Activated T-helper 1 cell treated with anti-CD3 and anti-CD28 coated beads, Interleukin-12 subunit alpha, Interleukin-12 subunit beta, Interleukin-2, Interleukin-4 antibody, amounts not matched to agents 30 ng/mL and 10 ng/mL and 1 ng/mL, durations not matched to agents 14 hours and 24 hours and 36 hours (primary cell): ENCODE results near the gene PCF11. TPM values are rescaled to one million over a fixed set of nuclear protein-coding genes. Genes with fewer than 3 reads are reported as not detected.
"Not testable (repeated sequence)": the region's sequence is repeated elsewhere in the genome, so short reads cannot be mapped to it uniquely, and the experiment has no call there.

Source experiments
- DNase-seq: peaks from one replicate; pipeline ENCODE4 v3.0.0; 2021; ENCODE audit warnings: low spot score
- H3K27ac Mint-ChIP-seq: one replicate; pipeline ENCODE4 v1.8.0; 2021; ENCODE audit warnings: mild to moderate bottlenecking, mixed read lengths
- H3K27me3 Mint-ChIP-seq: one replicate; pipeline ENCODE4 v1.8.0; 2022; ENCODE audit warnings: mild to moderate bottlenecking, moderate library complexity, mixed read lengths; ENCODE audit not compliant: insufficient read depth
- H3K36me3 Mint-ChIP-seq: one replicate; pipeline ENCODE4 v1.8.0; 2021; ENCODE audit warnings: low read depth, mixed read lengths
- H3K4me1 Mint-ChIP-seq: one replicate; pipeline ENCODE4 v1.8.0; 2021; ENCODE audit warnings: low read depth, mixed read lengths
- H3K4me3 Mint-ChIP-seq: one replicate; pipeline ENCODE4 v1.8.0; 2021; ENCODE audit warnings: mild to moderate bottlenecking, moderate library complexity, mixed read lengths
- H3K9me3 Mint-ChIP-seq: one replicate; pipeline ENCODE4 v1.8.0; 2021; ENCODE audit warnings: mixed read lengths
- intact Hi-C: fragments of 100-400 bp; cut with micrococcal nuclease; formaldehyde crosslinking; loops from one replicate; pipeline ENCODE4 v1.15.1; 2024
- total RNA-seq: library from RNA; stranded (reverse); gene quantifications from 2 replicates; pipeline ENCODE4 v1.2.3, GENCODE V29; 2022

The PCF11 gene
- total RNA-seq, 1 donor from 2014 or later, result 62.8 TPM

GRCh38 chr11:83187465-83187864 is 30.5 kb downstream of the PCF11 start:
- intact Hi-C loops, result no loop called here
- peaks cover 36% of the 10 kb centered on the region for H3K36me3 Mint-ChIP-seq
- no peak overlapping the region for H3K4me3 Mint-ChIP-seq
- DNase-seq, result no peak
- H3K27me3 Mint-ChIP-seq, result no peaks in the 10 kb centered on the region
- peaks cover 14% of the 10 kb centered on the region for H3K4me1 Mint-ChIP-seq
- no peaks in the 10 kb centered on the region for H3K9me3 Mint-ChIP-seq
- H3K27ac Mint-ChIP-seq, result no peak overlapping the region

DNA sequence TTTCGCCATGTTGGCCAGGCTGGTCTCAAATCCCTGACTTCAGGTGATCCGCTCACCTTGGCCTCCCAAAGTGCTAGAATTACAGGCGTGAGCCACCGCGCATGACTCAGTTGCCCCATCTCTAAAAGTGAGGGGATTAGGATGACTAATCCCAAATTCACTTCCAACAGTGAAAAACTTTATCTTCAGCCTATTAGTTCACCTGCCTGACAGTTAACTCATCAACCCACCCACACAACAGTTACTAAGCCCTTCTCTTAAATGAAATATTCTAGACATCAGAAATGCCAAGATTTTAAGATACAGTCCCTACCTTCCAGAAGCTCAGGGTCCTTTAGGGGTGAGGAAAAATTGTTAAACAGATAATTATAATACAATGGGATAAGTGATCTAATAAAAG is 34.6 kb downstream of the PCF11 start:
- peaks cover 37% of the 10 kb centered on the region for H3K4me1 Mint-ChIP-seq
- intact Hi-C loops, result loop anchor here (5.0 kb wide), 2 partner anchors 184 to 269 kb away; no protein-coding TSS in a partner anchor
- no peak for DNase-seq
- H3K9me3 Mint-ChIP-seq, result no peaks in the 10 kb centered on the region
- H3K36me3 Mint-ChIP-seq, result peaks cover 26% of the 10 kb centered on the region
- no peaks in the 10 kb centered on the region for H3K27me3 Mint-ChIP-seq
- H3K27ac Mint-ChIP-seq, result no peak overlapping the region
- H3K4me3 Mint-ChIP-seq, result peak overlapping the region; percentile 30

GRCh38 chr11:83191986-83192385 is 35.1 kb downstream of the PCF11 start:
- no peaks in the 10 kb centered on the region for H3K9me3 Mint-ChIP-seq
- H3K4me3 Mint-ChIP-seq, result peak overlapping the region; percentile 93
- H3K27me3 Mint-ChIP-seq, result no peaks in the 10 kb centered on the region
- H3K4me1 Mint-ChIP-seq, result peaks cover 40% of the 10 kb centered on the region
- DNase-seq, result no peak
- intact Hi-C loops, result loop anchor here (2.0 to 5.0 kb wide), 5 partner anchors 21 to 270 kb away; no protein-coding TSS in a partner anchor
- peak overlapping the region; percentile 94 for H3K27ac Mint-ChIP-seq
- peaks cover 21% of the 10 kb centered on the region for H3K36me3 Mint-ChIP-seq

DNA sequence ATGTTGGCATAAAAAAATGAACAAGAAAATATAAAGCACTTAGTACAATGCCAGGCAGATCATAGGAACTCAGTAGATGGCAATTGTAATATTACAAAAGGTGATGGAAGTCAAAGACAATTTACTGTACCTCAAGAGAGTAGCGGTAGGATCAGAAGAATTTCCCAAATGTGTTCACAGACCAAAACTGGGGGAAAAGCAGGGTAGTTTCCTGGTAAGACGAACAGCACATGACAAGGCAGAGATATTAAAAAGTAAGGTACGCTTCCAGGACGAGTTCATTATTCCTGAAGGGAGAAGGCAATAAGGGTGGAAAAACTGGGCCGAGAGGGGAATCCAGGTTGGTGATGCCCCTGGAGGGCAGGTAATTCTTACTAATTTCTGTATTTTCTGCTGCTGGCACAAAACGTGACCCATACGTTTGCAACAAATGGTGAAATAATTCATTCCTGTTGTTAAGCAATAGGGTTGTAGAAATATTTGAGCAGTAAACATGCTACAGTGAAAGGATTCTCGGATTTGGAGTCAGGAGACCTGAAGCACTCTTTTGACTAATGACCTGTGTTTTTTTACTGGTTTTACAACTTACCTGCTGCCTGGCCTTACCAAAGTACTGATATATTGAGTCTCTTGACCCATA is 35.8 kb downstream of the PCF11 start:
- Mint-ChIP-seq H3K27me3 (no peaks in the 10 kb centered on the region), H3K9me3 (no peaks in the 10 kb centered on the region), H3K36me3 (peaks cover 16% of the 10 kb centered on the region), H3K27ac (peak overlapping the region; percentile 94), H3K4me3 (peak overlapping the region; percentile 93), H3K4me1 (peaks cover 40% of the 10 kb centered on the region)
- intact Hi-C loops, result loop anchor here (1.0 to 5.0 kb wide), 11 partner anchors 22 to 291 kb away; partner anchors contain the start of gene DDIAS
- DNase-seq, result no peak

GRCh38 chr11:83193315-83194280 is 36.7 kb downstream of the PCF11 start, which contains the start of gene ANKRD42:
ANKRD42 (plus strand) TSS chr11:83193712; CDS start chr11:83194671, 959 bp downstream.
- Mint-ChIP-seq H3K4me3 (peak within 1 kb of the TSS; percentile 93), H3K36me3 (peaks cover 15% of the 10 kb centered on the region), H3K27me3 (no peaks in the 10 kb centered on the region), H3K27ac (peak within 1 kb of the TSS; percentile 94), H3K4me1 (peaks cover 40% of the 10 kb centered on the region), H3K9me3 (no peaks in the 10 kb centered on the region)
- peak; percentile 83 for DNase-seq
- intact Hi-C loops, result loop anchor here (1.0 to 5.0 kb wide), 12 partner anchors 23 to 292 kb away; partner anchors contain the start of gene DDIAS

DNA sequence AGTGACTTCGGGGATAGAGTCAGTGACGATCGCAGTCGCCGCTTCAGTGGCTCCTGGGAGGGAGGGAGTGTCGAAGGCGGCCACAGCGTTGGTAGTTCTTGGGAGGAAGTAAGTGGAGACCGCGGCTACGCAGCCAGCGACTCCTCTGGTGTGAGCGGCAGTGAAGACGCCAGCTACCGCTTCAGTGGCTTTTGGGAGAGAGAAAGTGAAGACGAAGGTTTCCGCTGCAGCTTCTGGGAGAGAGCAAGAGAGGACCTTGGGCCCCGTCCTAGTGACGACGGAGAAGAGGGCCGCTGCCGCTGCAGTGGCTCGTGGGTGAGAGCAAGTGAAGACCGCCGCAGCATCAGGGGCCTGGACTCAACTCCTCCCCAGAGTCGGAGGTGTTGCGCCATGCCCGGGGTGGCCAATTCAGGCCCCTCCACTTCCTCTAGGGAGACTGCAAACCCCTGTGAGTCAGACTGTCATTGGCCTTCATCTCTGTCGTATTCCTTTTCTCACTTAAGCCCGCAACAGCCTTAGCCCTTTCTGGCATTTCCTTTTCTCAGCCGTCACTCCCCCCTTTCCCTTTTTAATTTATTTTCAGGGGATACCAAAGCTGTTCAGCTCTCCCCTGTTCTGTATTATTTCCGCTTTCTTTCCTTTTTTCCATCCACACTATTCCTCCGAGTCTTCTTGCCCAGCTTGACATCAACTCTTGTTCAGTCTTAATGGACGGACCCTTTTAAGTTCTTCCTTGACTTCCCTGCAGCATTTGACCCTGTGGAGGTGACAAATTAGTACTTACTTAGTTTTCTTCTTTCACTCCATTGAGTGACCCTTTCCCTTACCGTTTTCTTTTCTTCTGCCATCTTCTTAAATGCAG is 37.6 kb downstream of the PCF11 start:
- DNase-seq, result peak; percentile 51
- intact Hi-C loops, result loop anchor here (1.0 to 5.0 kb wide), 3 partner anchors 122 to 272 kb away; no protein-coding TSS in a partner anchor
- Mint-ChIP-seq H3K36me3 (peaks cover 15% of the 10 kb centered on the region), H3K4me3 (peak overlapping the region; percentile 93), H3K4me1 (peaks cover 40% of the 10 kb centered on the region), H3K27ac (peak overlapping the region; percentile 94), H3K27me3 (no peaks in the 10 kb centered on the region), H3K9me3 (no peaks in the 10 kb centered on the region)

DNA sequence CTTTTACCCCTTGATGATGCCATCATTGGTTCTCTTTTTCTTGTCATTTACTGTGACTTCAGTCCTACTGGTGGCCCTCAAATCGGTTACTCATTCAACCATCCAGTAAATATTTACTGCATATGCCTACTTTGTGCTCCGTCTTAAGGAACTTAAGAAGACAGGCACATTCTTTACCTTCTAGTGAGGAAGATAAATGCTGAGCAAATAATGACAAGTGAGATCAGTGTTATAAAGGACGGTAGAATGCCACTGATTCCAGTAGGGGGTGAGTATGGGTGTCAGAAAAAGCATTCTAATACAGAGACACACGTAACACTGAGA is 38.2 kb downstream of the PCF11 start:
- H3K4me3 Mint-ChIP-seq, result peak overlapping the region; percentile 93
- H3K4me1 Mint-ChIP-seq, result peaks cover 40% of the 10 kb centered on the region
- DNase-seq, result no peak
- no peaks in the 10 kb centered on the region for H3K27me3 Mint-ChIP-seq
- no peaks in the 10 kb centered on the region for H3K9me3 Mint-ChIP-seq
- intact Hi-C loops, result no loop called here
- H3K36me3 Mint-ChIP-seq, result peaks cover 13% of the 10 kb centered on the region
- peak overlapping the region; percentile 94 for H3K27ac Mint-ChIP-seq

DNA sequence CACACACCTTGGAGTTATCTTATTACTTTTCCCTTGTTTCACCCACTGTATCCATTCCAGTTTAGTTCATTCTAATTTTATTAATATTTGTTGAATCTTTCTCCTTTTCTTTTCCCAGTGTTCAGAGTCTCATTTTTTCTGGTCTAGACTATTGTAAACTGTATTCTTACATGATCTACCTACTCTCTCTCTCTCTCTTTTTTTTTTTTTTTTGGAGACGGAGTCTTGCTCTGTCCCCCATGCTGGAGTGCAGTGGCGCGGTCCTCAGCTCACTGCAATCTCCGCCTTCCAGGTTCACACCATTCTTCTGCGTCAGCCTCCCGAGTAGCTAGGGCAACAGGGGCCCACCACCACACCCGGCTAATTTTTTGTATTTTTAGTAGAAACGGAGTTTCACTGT is 38.7 kb downstream of the PCF11 start:
- intact Hi-C loops, result loop anchor here (2.0 kb wide), 1 partner anchor 13 kb away; no protein-coding TSS in a partner anchor
- H3K27me3 Mint-ChIP-seq, result no peaks in the 10 kb centered on the region
- H3K4me1 Mint-ChIP-seq, result peaks cover 40% of the 10 kb centered on the region
- peak overlapping the region; percentile 27 for H3K4me3 Mint-ChIP-seq
- H3K36me3 Mint-ChIP-seq, result peaks cover 13% of the 10 kb centered on the region
- no peaks in the 10 kb centered on the region for H3K9me3 Mint-ChIP-seq
- DNase-seq, result no peak
- H3K27ac Mint-ChIP-seq, result no peak overlapping the region

DNA sequence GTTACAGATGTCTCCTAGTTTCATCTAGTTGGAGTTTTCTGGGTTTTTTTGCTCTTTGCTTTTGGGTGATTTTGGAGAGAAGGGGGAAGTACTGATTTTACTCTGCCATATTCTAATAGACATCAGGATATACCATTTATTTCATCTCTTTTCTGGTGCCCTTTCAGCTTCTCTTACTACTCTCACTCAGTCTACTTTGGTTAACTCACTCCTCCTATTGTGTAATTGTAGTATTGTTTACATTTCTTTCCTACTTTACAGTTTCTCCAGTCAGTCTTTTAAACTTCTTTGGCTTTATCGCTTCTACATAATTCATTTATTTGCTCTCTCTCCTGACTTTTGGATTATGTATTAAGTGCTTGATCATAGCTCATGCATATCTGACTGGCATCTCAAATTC is 43.1 kb downstream of the PCF11 start:
- no peaks in the 10 kb centered on the region for H3K27me3 Mint-ChIP-seq
- no peak for DNase-seq
- intact Hi-C loops, result no loop called here
- H3K4me1 Mint-ChIP-seq, result peaks cover 15% of the 10 kb centered on the region
- H3K4me3 Mint-ChIP-seq, result no peak overlapping the region
- no peaks in the 10 kb centered on the region for H3K9me3 Mint-ChIP-seq
- H3K27ac Mint-ChIP-seq, result no peak overlapping the region
- H3K36me3 Mint-ChIP-seq, result peaks cover 2% of the 10 kb centered on the region

- Mint-ChIP-seq H3K27ac (no peak overlapping the region), H3K27me3 (no peaks in the 10 kb centered on the region), H3K4me1 (no peaks in the 10 kb centered on the region), H3K4me3 (no peak overlapping the region), H3K9me3 (no peaks in the 10 kb centered on the region), H3K36me3 (no peaks in the 10 kb centered on the region)
- DNase-seq, result no peak
- intact Hi-C loops, result no loop called here
These were observed 48.8 kb downstream of the PCF11 start for GRCh38 chr11:83205608-83206185.

DNA sequence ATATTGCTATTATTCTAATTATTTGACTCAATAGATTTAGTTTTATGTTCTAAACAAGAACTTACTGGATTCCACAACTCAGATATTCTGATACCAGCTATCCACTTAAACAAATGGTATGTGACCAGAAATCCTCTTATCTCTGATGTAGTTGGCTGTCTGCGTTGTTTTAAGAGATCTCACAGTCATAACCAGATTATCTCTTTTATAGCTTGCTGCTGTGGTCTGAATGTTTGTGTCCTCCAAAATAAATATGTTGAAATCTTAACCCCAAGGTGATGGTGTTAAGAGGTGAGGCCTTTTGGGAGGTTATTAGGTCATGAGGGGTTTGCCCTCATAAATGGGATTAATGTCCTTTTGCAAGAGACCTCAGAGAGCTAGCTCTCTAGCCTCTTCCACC is 49.3 kb downstream of the PCF11 start:
- Mint-ChIP-seq H3K9me3 (no peaks in the 10 kb centered on the region), H3K27ac (no peak overlapping the region), H3K36me3 (no peaks in the 10 kb centered on the region), H3K27me3 (no peaks in the 10 kb centered on the region), H3K4me3 (no peak overlapping the region), H3K4me1 (no peaks in the 10 kb centered on the region)
- intact Hi-C loops, result no loop called here
- no peak for DNase-seq

GRCh38 chr11:83206771-83207382 is 49.9 kb downstream of the PCF11 start:
- DNase-seq, H3K4me1 Mint-ChIP-seq, H3K27me3 Mint-ChIP-seq, H3K27ac Mint-ChIP-seq, H3K36me3 Mint-ChIP-seq, H3K4me3 Mint-ChIP-seq, intact Hi-C loops, H3K9me3 Mint-ChIP-seq: not testable (repeated sequence)
